Ovary (tissue), 1 donor: ENCODE data around the gene CTNND2.

ENCODE experiments used
- EP300 ChIP-seq: sonication (generic); formaldehyde crosslinking; IDR thresholded peaks from one replicate; pipeline ENCODE4 v1.6.1; 2017; ENCODE audit warnings: antibody characterized with exemption
- POLR2A ChIP-seq: fragments of 450-650 bp; IDR thresholded peaks from one replicate; pipeline ENCODE4 v1.6.1; 2017; ENCODE audit warnings: antibody characterized with exemption, mild to moderate bottlenecking, moderate library complexity

- TF ChIP-seq POLR2A (no peak), EP300 (no peak)
Measured at GRCh38 chr5:11044581-11044980, 859.7 kb downstream of the CTNND2 start.
